Measurements from ENCODE around the gene KREMEN1.

KREMEN1 gene

GRCh38 chr22:29130476-29130875 lies 57.6 kb downstream of the KREMEN1 start:
- DNase-seq (ENCODE audit: low read depth in 2 of 2), result no peak

DNA sequence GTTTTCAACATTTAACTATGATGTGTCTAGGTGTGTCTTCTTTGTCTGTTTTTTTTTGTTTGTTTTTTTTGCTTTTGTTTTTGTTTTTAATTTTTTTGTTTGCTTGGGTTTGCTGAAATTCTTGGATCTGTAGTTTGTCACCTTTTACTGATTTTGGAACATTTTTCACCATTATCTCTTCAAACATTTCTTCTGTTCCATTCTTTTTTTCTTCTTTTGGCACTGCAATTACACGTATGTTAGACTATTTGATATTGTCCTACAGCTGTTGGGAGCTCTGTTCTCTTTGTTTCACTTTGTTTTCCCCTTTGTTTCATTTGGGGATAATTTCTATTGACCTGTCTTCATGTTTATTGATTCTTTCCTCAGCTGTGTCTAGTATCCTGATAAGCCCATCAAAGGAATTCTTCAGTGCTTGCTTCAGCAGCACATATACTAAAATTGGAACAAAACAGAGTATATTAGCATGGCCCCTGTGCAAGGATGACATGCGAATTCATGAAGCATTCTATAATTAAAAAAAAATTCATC lies 60.8 kb downstream of the KREMEN1 start:
- DNase-seq (ENCODE audit: low read depth in 2 of 2), result no peak

DNA sequence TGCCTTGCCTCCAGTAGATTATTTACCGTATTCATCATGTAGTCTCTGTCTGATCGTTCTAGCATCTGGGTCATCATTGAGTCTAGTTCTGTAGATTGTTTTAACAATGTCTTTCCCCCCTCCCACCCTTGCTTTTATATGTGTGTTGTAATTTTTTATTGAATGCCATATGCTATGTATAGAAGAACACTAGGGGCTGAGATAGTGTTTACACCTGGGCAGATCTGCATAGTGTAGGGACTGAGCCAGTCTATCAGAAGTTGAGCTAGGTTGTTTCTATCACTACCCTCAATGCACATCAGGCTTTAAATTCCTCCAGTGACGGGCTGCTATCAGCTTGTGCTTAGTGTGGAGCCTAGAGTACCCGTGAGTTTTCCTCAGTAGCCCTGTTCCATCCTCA lies 61.6 kb downstream of the KREMEN1 start:
- no peak for DNase-seq (ENCODE audit: low read depth in 2 of 2)

DNA sequence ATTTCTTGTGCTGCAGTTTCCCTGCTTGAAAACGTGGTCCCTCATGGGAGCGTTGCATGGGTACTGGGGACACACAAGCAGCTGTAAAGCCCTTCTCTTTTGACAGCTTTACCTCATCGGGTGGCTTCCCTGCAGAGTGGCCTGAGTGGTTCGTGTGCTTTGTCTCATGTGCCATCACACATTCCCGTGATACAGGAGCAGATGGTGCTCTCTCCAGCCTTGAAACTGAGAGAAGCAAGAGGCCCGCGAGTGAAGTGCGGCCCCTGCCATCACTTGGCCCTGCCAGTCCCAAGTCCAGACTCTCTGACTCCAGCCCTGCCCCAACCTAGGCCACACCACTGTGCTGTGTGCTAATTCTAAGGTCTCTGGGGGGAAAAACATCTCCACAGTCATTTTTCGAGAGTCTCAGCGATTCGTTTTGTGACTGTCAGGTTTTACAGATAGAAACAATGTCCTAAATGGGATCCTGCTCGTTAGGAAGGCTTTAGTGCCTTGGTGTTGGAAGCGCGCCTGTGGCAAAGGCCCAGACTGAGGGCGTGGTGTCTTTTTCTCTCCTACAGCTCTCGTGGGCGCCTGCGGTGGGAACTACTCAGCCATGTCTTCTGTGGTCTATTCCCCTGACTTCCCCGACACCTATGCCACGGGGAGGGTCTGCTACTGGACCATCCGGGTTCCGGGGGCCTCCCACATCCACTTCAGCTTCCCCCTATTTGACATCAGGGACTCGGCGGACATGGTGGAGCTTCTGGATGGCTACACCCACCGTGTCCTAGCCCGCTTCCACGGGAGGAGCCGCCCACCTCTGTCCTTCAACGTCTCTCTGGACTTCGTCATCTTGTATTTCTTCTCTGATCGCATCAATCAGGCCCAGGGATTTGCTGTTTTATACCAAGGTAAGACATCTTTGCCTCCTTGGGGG lies 64.2 kb downstream of the KREMEN1 start:
- no peak for DNase-seq (ENCODE audit: low read depth in 2 of 2)

DNA sequence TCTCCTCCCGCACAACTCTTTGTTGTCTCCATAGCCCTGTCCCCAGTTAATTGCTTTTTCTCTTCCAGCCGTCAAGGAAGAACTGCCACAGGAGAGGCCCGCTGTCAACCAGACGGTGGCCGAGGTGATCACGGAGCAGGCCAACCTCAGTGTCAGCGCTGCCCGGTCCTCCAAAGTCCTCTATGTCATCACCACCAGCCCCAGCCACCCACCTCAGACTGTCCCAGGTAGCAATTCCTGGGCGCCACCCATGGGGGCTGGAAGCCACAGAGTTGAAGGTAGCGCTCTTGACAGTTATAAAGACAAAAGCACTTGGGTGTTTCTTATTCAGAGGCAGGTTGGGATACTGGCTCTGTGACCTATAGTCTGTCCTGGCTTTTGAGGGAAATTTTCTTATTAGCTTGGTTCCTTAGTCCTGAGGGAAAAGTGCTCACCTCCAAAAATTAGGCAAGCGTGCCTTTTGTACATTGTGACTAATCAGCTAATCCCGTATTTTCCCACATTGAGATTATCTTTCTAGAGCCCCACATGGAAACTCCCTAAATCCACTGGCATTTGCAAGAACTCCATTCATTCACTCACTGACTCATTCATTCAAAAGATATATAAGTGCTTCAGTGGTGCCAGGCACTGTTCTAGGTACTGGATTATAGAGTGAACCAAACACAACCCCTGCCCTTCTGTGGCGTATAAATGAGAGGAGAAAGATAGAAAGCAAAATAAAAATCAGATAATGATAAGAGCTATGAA lies 65.9 kb downstream of the KREMEN1 start:
- DNase-seq (ENCODE audit: low read depth in 2 of 2), result no peak

- no peak for DNase-seq (ENCODE audit: low read depth in 2 of 2)
Measured at GRCh38 chr22:29139965-29140782, 67.3 kb downstream of the KREMEN1 start.

GRCh38 chr22:29141078-29141688 lies 68.3 kb downstream of the KREMEN1 start:
- DNase-seq (ENCODE audit: low read depth in 2 of 2), result no peak

DNA sequence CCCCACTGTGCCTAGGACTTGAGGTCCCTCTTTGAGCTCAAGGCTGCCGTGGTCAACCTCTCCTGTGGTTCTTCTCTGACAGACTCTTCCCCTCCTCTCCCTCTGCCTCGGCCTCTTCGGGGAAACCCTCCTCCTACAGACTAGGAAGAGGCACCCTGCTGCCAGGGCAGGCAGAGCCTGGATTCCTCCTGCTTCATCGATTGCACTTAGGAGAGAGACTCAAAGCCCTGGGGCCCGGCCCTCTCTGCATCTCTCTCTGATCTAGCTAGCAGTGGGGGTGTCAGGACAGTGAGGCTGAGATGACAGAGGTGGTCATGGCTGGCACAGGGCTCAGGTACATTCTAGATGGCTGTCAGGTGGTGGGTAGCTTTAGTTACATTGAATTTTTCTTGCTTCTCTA lies 69.3 kb downstream of the KREMEN1 start:
- no peak for DNase-seq (ENCODE audit: low read depth in 2 of 2)

GRCh38 chr22:29143941-29144785 lies 71.3 kb downstream of the KREMEN1 start:
- DNase-seq (ENCODE audit: low read depth in 2 of 2), result no peak

DNA sequence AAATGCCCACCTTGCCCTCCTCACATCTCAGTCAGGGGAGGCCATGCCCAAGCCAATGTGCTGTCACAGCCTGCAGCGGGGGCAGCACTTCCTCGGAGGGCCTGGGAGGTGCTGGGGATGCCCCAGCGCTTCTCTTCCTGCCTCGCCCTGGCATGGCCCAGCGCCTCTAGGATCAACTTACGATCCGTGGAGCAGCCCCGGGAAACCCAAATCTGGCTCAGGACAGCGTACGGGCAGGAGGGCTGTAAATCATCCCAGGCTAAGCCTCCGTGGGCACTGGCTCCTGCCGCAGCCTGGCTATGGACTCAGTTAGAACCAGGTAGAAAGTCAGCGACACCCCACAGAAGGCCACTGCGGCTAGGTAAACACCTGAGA lies 71.9 kb downstream of the KREMEN1 start:
- no peak for DNase-seq (ENCODE audit: low read depth in 2 of 2)

- DNase-seq (ENCODE audit: low read depth in 2 of 2), result no peak
Measured at GRCh38 chr22:29145321-29146072, 72.7 kb downstream of the KREMEN1 start.

DNA sequence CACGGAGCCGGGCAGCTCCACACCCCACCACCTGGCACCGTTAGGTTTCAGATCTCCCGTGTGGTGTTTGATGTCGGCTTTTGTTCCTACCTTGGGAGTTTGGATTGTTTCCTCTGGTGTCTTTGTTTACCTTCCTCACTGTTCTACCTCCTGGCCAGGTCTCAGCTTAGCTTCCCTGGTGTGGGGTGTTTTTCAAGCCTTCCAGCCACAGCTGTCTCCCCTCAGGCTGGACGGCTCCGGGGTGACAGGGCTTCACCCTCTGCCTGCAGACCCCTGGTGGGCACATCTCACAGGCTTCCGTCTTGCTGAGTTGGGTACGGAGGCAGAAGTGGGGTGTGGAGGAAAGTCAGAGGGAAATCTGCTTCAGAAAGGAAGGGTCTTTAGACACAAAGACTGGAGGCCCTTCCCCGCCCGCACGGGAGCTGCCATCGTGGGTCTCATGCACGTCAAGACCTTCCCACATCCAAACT lies 73.3 kb downstream of the KREMEN1 start:
- DNase-seq (ENCODE audit: low read depth in 2 of 2), result no peak

- no peak for DNase-seq (ENCODE audit: low read depth in 2 of 2)
Measured at GRCh38 chr22:29146771-29147170, 73.9 kb downstream of the KREMEN1 start.

GRCh38 chr22:29147331-29147899 lies 74.6 kb downstream of the KREMEN1 start:
- no peak for DNase-seq (ENCODE audit: low read depth in 2 of 2)

- no peak for DNase-seq (ENCODE audit: low read depth in 2 of 2)
Measured at GRCh38 chr22:29148036-29148435, 75.2 kb downstream of the KREMEN1 start.

DNA sequence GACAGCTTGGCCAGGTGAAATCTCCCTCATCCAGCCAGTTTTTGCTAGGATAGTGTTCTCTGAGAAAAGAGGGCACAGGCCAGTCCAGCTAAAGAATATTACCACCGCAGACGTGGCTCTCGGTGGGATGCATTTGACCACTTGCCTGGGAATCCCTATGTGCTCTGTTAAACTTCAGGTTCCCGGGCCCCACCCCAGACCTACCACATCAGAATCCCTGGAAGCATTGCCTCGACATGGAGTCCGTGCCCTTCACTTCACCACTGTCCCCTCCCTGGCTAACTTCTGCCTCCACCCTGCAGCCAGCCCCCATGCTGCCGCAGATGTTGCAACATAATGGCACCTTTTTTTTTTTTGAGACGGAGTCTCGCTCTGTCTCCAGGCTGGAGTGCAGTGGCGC lies 76.0 kb downstream of the KREMEN1 start:
- DNase-seq (ENCODE audit: low read depth in 2 of 2), result no peak

GRCh38 chr22:29149841-29150555 lies 77.2 kb downstream of the KREMEN1 start:
- no peak for DNase-seq (ENCODE audit: low read depth in 2 of 2)

DNA sequence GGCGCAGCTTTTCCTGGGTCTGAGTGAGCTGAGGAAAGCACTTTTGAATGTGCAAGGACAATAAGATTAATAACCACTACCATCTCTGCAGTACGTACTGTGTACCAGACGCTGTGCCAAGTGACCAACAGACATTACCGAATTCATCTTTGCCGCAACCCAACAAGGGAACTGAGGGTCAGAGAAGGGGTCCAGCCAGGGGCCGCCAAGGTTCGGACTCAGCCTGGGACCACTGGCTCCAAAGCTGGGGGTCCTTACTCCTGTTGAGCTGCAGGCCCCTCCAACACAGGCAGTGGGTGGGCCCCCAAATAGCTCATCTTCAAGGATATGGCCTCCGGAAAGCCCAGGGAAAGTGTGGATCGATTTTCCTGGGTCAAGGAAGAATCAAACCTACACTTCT lies 77.9 kb downstream of the KREMEN1 start:
- DNase-seq (ENCODE audit: low read depth in 2 of 2), result no peak

DNA sequence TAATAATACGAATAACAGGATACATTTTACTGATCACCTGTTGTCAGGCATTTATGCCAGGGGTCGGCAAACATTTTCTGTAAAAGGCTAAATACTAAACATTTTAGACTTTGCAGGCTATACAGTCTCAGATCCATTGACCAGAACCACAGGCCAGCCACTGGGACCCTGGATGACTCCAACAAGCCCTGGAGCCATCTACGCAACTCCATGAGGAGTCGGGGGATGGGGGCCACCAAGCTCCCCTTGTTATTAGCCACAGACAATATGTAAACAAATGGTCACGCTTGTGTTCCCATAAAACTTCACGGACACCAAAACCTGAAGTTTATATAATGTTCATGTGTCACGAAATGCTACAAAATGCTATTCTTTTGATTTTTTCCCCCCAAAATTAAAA lies 78.5 kb downstream of the KREMEN1 start:
- DNase-seq (ENCODE audit: low read depth in 2 of 2), result no peak
